OCI-LY7 (cell line): ENCODE results near the gene PLEKHM1.

Experiments used
- EZH2phosphoT487 ChIP-seq: fragments of 200-600 bp; sonication (generic); IDR thresholded peaks from 2 replicates; pipeline ENCODE4 v1.6.1; 2018; ENCODE audit warnings: low read depth, borderline replicate concordance, mild to moderate bottlenecking, mixed run types, antibody characterized with exemption, low read length, moderate library complexity, mixed read lengths
- TF ChIP-seq, protein P1 (sequence below): fragments of 200-600 bp; sonication (generic); conservative IDR thresholded peaks from 2 replicates; pipeline ENCODE4 v1.5.1; 2014; ENCODE audit warnings: mild to moderate bottlenecking, antibody characterized with exemption, low read length, moderate library complexity, mixed read lengths

DNA sequence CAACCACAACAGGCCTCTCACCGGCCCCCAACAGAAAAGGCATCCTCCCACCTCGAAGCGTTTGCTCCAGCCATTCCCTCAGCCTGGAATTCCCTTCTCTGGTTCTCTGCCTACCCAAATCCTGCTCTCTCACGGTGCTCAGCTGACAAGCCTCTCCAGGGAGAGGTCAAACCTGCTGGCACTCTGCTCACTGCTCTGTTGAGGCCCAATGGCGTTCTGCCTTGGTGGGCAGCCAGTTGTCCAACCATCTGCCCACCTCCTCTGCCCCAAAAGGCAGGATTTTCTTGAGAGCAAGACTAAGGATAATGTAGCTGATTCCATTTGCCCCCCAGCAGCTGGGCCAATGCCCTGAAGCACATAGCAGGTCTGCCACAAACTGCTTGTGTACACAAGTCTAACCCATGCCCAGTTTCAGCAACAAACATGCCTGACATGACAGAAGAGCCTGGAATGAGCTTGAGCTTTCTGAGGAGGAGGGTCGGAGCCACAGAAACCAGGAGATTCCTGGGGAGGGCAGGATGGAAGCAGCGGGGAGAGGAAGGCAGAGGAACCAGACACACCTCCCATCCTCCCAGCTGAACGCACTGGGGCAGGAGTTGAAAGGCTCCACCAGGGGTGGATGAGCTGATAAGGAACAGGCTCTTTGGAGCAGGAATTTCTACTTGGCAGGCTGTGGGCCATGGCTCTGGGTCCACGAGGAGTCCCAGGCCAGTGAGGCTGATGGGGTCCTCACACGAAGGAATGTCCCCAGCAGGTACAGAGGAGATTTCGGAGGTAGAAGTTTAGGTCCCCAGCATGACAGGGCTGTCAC, 81.7 kb downstream of the PLEKHM1 start:
- TF ChIP-seq, protein P1, sequence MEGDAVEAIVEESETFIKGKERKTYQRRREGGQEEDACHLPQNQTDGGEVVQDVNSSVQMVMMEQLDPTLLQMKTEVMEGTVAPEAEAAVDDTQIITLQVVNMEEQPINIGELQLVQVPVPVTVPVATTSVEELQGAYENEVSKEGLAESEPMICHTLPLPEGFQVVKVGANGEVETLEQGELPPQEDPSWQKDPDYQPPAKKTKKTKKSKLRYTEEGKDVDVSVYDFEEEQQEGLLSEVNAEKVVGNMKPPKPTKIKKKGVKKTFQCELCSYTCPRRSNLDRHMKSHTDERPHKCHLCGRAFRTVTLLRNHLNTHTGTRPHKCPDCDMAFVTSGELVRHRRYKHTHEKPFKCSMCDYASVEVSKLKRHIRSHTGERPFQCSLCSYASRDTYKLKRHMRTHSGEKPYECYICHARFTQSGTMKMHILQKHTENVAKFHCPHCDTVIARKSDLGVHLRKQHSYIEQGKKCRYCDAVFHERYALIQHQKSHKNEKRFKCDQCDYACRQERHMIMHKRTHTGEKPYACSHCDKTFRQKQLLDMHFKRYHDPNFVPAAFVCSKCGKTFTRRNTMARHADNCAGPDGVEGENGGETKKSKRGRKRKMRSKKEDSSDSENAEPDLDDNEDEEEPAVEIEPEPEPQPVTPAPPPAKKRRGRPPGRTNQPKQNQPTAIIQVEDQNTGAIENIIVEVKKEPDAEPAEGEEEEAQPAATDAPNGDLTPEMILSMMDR: no peak
- no peak for TF ChIP-seq EZH2phosphoT487
